Sigmoid colon (tissue), 3 donors: ENCODE measurements around the gene IRF2BP2.

Experiments used
- CTCF ChIP-seq, 4 experiments: fragments of 450-650 bp in 3 of 4; fragments of 200-600 bp in 1 of 4; IDR thresholded peaks; one replicate each; pipeline ENCODE4 v1.5.1; 2016 to 2019; ENCODE audit warnings: antibody characterized with exemption in 4 of 4, mild to moderate bottlenecking in 3 of 4, moderate library complexity in 2 of 4
- POLR2A ChIP-seq, 2 donors: fragments of 450-650 bp; IDR thresholded peaks; one replicate each; pipeline ENCODE4 v1.6.1; 2016; ENCODE audit warnings: antibody characterized with exemption in 2 of 2, mild to moderate bottlenecking in 2 of 2, moderate library complexity in 2 of 2

DNA sequence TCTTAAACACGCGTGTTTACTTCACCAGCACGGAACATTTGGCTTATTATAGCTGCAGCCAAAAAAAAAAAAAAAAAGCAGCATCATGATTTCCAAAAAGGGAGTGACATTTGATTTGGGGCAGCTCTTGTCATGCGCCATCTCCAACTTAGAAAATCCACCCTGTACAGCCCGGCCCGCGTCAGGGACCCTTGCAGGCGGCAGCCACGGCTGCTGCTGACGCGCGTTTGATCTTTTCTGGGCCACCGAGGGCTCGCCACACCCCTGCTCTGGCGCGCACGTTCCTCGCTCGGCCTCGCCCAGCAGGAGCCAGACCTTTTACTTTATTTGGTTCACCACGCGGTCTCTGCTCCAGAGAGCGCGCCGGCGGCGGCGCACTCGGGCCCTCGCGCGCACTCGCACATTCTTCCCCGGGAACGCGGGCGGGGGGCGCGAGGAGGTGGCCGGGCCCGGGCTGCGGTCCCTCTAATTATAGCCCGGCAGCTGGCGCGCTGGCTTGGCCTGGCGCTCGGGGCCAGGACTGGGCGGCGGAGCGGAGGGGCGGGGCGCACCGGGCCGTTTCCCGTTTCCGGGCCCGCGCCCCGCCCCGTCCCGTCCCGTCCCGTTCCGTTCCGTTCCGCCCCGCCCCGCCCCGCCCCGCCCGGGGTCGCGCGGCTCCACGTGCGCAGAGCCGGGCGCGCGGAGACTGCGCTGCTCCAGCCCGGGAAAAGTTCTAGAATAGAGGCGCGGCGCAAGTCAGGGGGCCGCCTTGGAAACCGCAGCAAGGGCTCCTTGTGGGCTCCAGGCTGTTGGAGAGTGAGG is 10.2 kb downstream of the IRF2BP2 start:
- TF ChIP-seq CTCF (IDR thresholded peaks at IDR 0.05) (no peak), POLR2A (IDR thresholded peaks at IDR 0.05) (peak; percentile 53 to 64)
